HUES64 (cell line): Measurements from ENCODE around the gene TET3.

Experiments used
- H3K27ac ChIP-seq: 2 replicates; pipeline ENCODE4 v1.7.0; 2013; ENCODE audit warnings: low read depth, low read length, inconsistent platforms
- H3K27me3 ChIP-seq: 2 replicates; pipeline ENCODE4 v1.6.1; 2013; ENCODE audit warnings: mild to moderate bottlenecking, low read length; ENCODE audit not compliant: insufficient read depth
- H3K36me3 ChIP-seq: 2 replicates; pipeline ENCODE4 v1.6.1; 2013; ENCODE audit warnings: mild to moderate bottlenecking, low read length; ENCODE audit not compliant: insufficient read depth
- H3K4me1 ChIP-seq: 2 replicates; pipeline ENCODE4 v1.6.1; 2013; ENCODE audit warnings: mild to moderate bottlenecking, low read length, moderate library complexity; ENCODE audit not compliant: insufficient read depth
- H3K4me3 ChIP-seq: 2 replicates; pipeline ENCODE4 v1.5.1; 2013; ENCODE audit warnings: mild to moderate bottlenecking, low read length, moderate library complexity
- H3K9ac ChIP-seq: 2 replicates; pipeline ENCODE4 v1.6.1; 2013; ENCODE audit warnings: mild to moderate bottlenecking, low read depth, low read length
- H3K9me3 ChIP-seq: 2 replicates; pipeline ENCODE4 v1.6.1; 2013; ENCODE audit warnings: low read depth, low read length; ENCODE audit not compliant: insufficient read depth
- WGBS: fragments of 150-250, 120-280 bp; methylation state at CpG from one replicate; pipeline ENCODE4 v1.1.7; 2013; ENCODE audit warnings: missing lambda C conversion rate; 5-methylcytosine and 5-hydroxymethylcytosine counted together

TET3 gene

GRCh38 chr2:74026687-74027241 is 42.1 kb downstream of the TET3 start:
- Histone ChIP-seq H3K27me3 (no peaks in the 10 kb centered on the region), H3K9me3 (peaks cover 10% of the 10 kb centered on the region), H3K4me1 (peaks cover 44% of the 10 kb centered on the region), H3K4me3 (peak overlapping the region; percentile 23; the same call in 1 of the 2 replicates), H3K27ac (peak overlapping the region; percentile 74), H3K9ac (0 out of 2 replicates have a peak overlapping the region, but pooled peaks have one; percentile 22), H3K36me3 (no peaks in the 10 kb centered on the region)
- WGBS, result 16% methylated on average over 6 of the region's 6 CpGs

GRCh38 chr2:74027496-74027895 is 42.8 kb downstream of the TET3 start:
- 100% methylated on average over 1 of the region's 1 CpG for WGBS
- Histone ChIP-seq H3K4me1 (peaks cover 51% of the 10 kb centered on the region), H3K27ac (no peak overlapping the region; the same call in 1 of the 2 replicates), H3K4me3 (no peak overlapping the region), H3K36me3 (no peaks in the 10 kb centered on the region), H3K9me3 (peaks cover 10% of the 10 kb centered on the region), H3K9ac (no peak overlapping the region), H3K27me3 (no peaks in the 10 kb centered on the region)

GRCh38 chr2:74028290-74028689 is 43.6 kb downstream of the TET3 start:
- H3K4me1 ChIP-seq, result peaks cover 59% of the 10 kb centered on the region
- H3K36me3 ChIP-seq, result no peaks in the 10 kb centered on the region
- H3K9ac ChIP-seq, result no peak overlapping the region
- H3K27me3 ChIP-seq, result no peaks in the 10 kb centered on the region
- no peak overlapping the region for H3K27ac ChIP-seq
- H3K4me3 ChIP-seq, result no peak overlapping the region
- peaks cover 10% of the 10 kb centered on the region for H3K9me3 ChIP-seq

GRCh38 chr2:74028741-74029140 is 44.0 kb downstream of the TET3 start:
- Histone ChIP-seq H3K9ac (no peak overlapping the region), H3K27me3 (no peaks in the 10 kb centered on the region), H3K27ac (no peak overlapping the region), H3K4me1 (peaks cover 59% of the 10 kb centered on the region), H3K9me3 (peaks cover 10% of the 10 kb centered on the region), H3K4me3 (no peak overlapping the region), H3K36me3 (no peaks in the 10 kb centered on the region)

- H3K27me3 ChIP-seq, result no peaks in the 10 kb centered on the region
- no peak overlapping the region for H3K9ac ChIP-seq
- H3K9me3 ChIP-seq, result peaks cover 10% of the 10 kb centered on the region
- peaks cover 51% of the 10 kb centered on the region for H3K4me1 ChIP-seq
- no peaks in the 10 kb centered on the region for H3K36me3 ChIP-seq
- no peak overlapping the region for H3K27ac ChIP-seq
- no peak overlapping the region for H3K4me3 ChIP-seq
- WGBS, result 100% methylated on average over 1 of the region's 2 CpGs
Measured at GRCh38 chr2:74029714-74030397, 45.1 kb downstream of the TET3 start.

GRCh38 chr2:74031221-74031620 is 46.5 kb downstream of the TET3 start:
- WGBS, result 87% methylated on average over 8 of the region's 8 CpGs
- no peak overlapping the region for H3K9ac ChIP-seq
- H3K4me1 ChIP-seq, result peaks cover 45% of the 10 kb centered on the region
- no peaks in the 10 kb centered on the region for H3K36me3 ChIP-seq
- peaks cover 10% of the 10 kb centered on the region for H3K9me3 ChIP-seq
- no peak overlapping the region for H3K4me3 ChIP-seq
- H3K27ac ChIP-seq, result no peak overlapping the region
- no peaks in the 10 kb centered on the region for H3K27me3 ChIP-seq

- Histone ChIP-seq H3K27ac (no peak overlapping the region), H3K4me1 (peaks cover 39% of the 10 kb centered on the region), H3K4me3 (no peak overlapping the region), H3K9ac (no peak overlapping the region), H3K36me3 (no peaks in the 10 kb centered on the region), H3K27me3 (no peaks in the 10 kb centered on the region), H3K9me3 (peaks cover 10% of the 10 kb centered on the region)
- WGBS, result 82% methylated on average over 2 of the region's 2 CpGs
Measured at GRCh38 chr2:74031959-74032287, 47.2 kb downstream of the TET3 start.

- Histone ChIP-seq H3K36me3 (no peaks in the 10 kb centered on the region), H3K4me1 (peaks cover 34% of the 10 kb centered on the region), H3K9ac (no peak overlapping the region), H3K27ac (no peak overlapping the region), H3K9me3 (peaks cover 1% of the 10 kb centered on the region), H3K27me3 (no peaks in the 10 kb centered on the region), H3K4me3 (no peak overlapping the region)
- 90% methylated on average over 2 of the region's 2 CpGs for WGBS
Measured at GRCh38 chr2:74033375-74033774, 48.7 kb downstream of the TET3 start.
